ENCODE measurements around the gene RBM8A.
A peak's percentile ranks its signal among the peaks of the same experiment; 100 is the strongest.
"Not testable (repeated sequence)": the region's sequence is repeated elsewhere in the genome, so short reads cannot be mapped to it uniquely, and the experiment has no call there.

Gene RBM8A

GRCh38 chr1:145956361-145956760, 29.1 kb upstream of the RBM8A start:
- DNase-seq: no peak

- no peak for DNase-seq
Observed at GRCh38 chr1:145955436-145955835, 28.2 kb upstream of the RBM8A start.

- DNase-seq: no peak
Observed at GRCh38 chr1:145953861-145954260, 26.6 kb upstream of the RBM8A start.

- DNase-seq: no peak
Observed at GRCh38 chr1:145952903-145953302, 25.6 kb upstream of the RBM8A start.

- DNase-seq: no peak
Observed at GRCh38 chr1:145951526-145951925, 24.2 kb upstream of the RBM8A start.

GRCh38 chr1:145949219-145949618, 21.9 kb upstream of the RBM8A start:
- no peak for DNase-seq

GRCh38 chr1:145947551-145947950, 20.3 kb upstream of the RBM8A start:
- no peak for DNase-seq

- no peak for DNase-seq
Observed at GRCh38 chr1:145946477-145946986, 19.2 kb upstream of the RBM8A start.

GRCh38 chr1:145944532-145944931, 17.2 kb upstream of the RBM8A start:
- DNase-seq: no peak

- DNase-seq: no peak
Observed at GRCh38 chr1:145942871-145943270, 15.6 kb upstream of the RBM8A start.

GRCh38 chr1:145942405-145942804, 15.1 kb upstream of the RBM8A start:
- DNase-seq: no peak

GRCh38 chr1:145937436-145937835, 10.2 kb upstream of the RBM8A start:
- no peak for DNase-seq

GRCh38 chr1:145936247-145936646, 9.0 kb upstream of the RBM8A start:
- DNase-seq: no peak

- DNase-seq: no peak
Observed at GRCh38 chr1:145935708-145936107, 8.4 kb upstream of the RBM8A start.

- DNase-seq: peak; percentile 57
Observed at GRCh38 chr1:145932522-145933009, 5.3 kb upstream of the RBM8A start.

GRCh38 chr1:145927916-145928643, 796 bp upstream of the RBM8A start:
- no peak for DNase-seq

- no peak for DNase-seq
Observed at GRCh38 chr1:145926686-145927062, 610 bp downstream of the RBM8A start.

GRCh38 chr1:145922266-145922665, 5.0 kb downstream of the RBM8A start:
- no peak for DNase-seq

- not testable (repeated sequence) for DNase-seq
Observed at GRCh38 chr1:145920297-145920696, 7.0 kb downstream of the RBM8A start.

GRCh38 chr1:145918992-145919939, 8.0 kb downstream of the RBM8A start:
- peak; percentile 82 for DNase-seq

GRCh38 chr1:145918144-145918991, 8.9 kb downstream of the RBM8A start, which contains the start of gene PEX11B:
TSS of gene PEX11B (minus strand) at chr1:145918717. CDS start at chr1:145918688, 29 bp downstream.
- DNase-seq: peak; percentile 92

- DNase-seq: no peak
Observed at GRCh38 chr1:145917595-145917994, 9.7 kb downstream of the RBM8A start.

- DNase-seq: no peak
Observed at GRCh38 chr1:145916745-145917144, 10.5 kb downstream of the RBM8A start.

All from islet precursor cell (in vitro differentiated cells).